Loucy (cell line): ENCODE measurements around the gene ICAM4.

ENCODE experiments used
- H2AFZ ChIP-seq: fragments of 200-600 bp; sonication (generic); 2 replicates; pipeline ENCODE4 v1.6.0; 2016; ENCODE audit warnings: antibody characterized with exemption, mild to moderate bottlenecking, low read length, moderate library complexity
- H3F3A ChIP-seq: fragments of 200-600 bp; 2 replicates; pipeline ENCODE4 v1.6.0; 2016; ENCODE audit warnings: antibody characterized with exemption, low read depth, mild to moderate bottlenecking
- H3K27me3 ChIP-seq: fragments of 200-600 bp; sonication (generic); 2 replicates; pipeline ENCODE4 v1.6.1; 2014; ENCODE audit warnings: low read length, mild to moderate bottlenecking; ENCODE audit not compliant: insufficient read depth, poor library complexity, severe bottlenecking
- H3K36me3 ChIP-seq: fragments of 200-600 bp; sonication (generic); 2 replicates; pipeline ENCODE4 v1.6.1; 2016; ENCODE audit warnings: low read length; ENCODE audit not compliant: insufficient read depth
- H3K4me1 ChIP-seq: fragments of 200-600 bp; sonication (generic); 2 replicates; pipeline ENCODE4 v1.5.1; 2014; ENCODE audit warnings: low read length, mild to moderate bottlenecking; ENCODE audit not compliant: insufficient read depth, poor library complexity, severe bottlenecking
- H3K4me2 ChIP-seq: fragments of 200-600 bp; sonication (generic); 2 replicates; pipeline ENCODE4 v1.6.0; 2014; ENCODE audit warnings: antibody characterized with exemption, low read length, low read depth, mild to moderate bottlenecking; ENCODE audit not compliant: poor library complexity, severe bottlenecking
- H3K4me3 ChIP-seq: fragments of 200-600 bp; sonication (generic); 2 replicates; pipeline ENCODE4 v1.5.1; 2014; ENCODE audit warnings: low read length, mild to moderate bottlenecking, mixed read lengths; ENCODE audit not compliant: poor library complexity, severe bottlenecking
- H3K79me2 ChIP-seq: fragments of 200-600 bp; sonication (generic); 2 replicates; pipeline ENCODE4 v1.6.1; 2014; ENCODE audit warnings: low read length; ENCODE audit not compliant: insufficient read depth
- H3K9ac ChIP-seq: fragments of 200-600 bp; sonication (generic); 2 replicates; pipeline ENCODE4 v1.6.0; 2014; ENCODE audit warnings: mild to moderate bottlenecking, low read depth, low read length, moderate library complexity; ENCODE audit not compliant: poor library complexity, severe bottlenecking
- H3K9me2 ChIP-seq: fragments of 200-600 bp; sonication (generic); replicated peaks from 2 replicates; pipeline ENCODE4 v1.6.1; 2016; ENCODE audit warnings: low read depth, low read length, mixed read lengths
- H3K9me3 ChIP-seq: fragments of 200-600 bp; sonication (generic); 2 replicates; pipeline ENCODE4 v1.6.1; 2014; ENCODE audit warnings: mild to moderate bottlenecking, antibody characterized with exemption, low read length, low read depth; ENCODE audit not compliant: insufficient read depth
- H4K20me1 ChIP-seq: fragments of 200-600 bp; sonication (generic); 2 replicates; pipeline ENCODE4 v1.6.0; 2014; ENCODE audit warnings: antibody characterized with exemption, low read length, mild to moderate bottlenecking; ENCODE audit not compliant: insufficient read depth, poor library complexity, severe bottlenecking
- EZH2phosphoT487 ChIP-seq: fragments of 200-600 bp; IDR thresholded peaks from 2 replicates; pipeline ENCODE4 v1.6.1; 2018; ENCODE audit warnings: antibody characterized with exemption, mild to moderate bottlenecking, moderate library complexity, borderline replicate concordance
- TF ChIP-seq, protein P1 (sequence below): fragments of 200-600 bp; sonication (generic); conservative IDR thresholded peaks from 2 replicates; pipeline ENCODE4 v1.5.1; 2014; ENCODE audit warnings: mild to moderate bottlenecking, antibody characterized with exemption, low read length

Gene ICAM4

DNA sequence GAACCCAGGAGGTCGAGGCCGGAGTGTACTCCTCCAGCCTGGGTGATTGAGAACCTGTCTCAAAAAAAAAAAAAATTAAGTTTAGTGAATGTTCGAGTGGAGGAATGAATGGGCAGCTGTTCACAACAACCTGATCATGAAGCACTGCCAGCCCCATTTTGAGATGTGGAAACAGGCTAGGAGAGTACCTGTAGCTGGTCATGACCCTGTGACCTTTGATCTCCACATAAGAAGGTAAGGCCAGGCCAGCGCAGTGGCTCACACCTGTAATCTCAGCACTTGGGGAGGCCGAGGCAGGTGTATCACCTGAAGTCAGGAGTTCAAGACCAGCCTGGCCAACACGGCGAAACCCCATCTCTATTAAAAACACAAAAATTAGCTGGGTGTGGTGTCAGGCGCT, 39.0 kb downstream of the ICAM4 start:
- no peak overlapping the region for H3K9ac ChIP-seq
- H3K79me2 ChIP-seq = peaks cover 39% of the 10 kb centered on the region
- peaks cover 32% of the 10 kb centered on the region for H4K20me1 ChIP-seq
- H3K4me1 ChIP-seq = peaks cover 5% of the 10 kb centered on the region
- H3K9me3 ChIP-seq = no peaks in the 10 kb centered on the region
- no peaks in the 10 kb centered on the region for H3K9me2 ChIP-seq
- H3K4me2 ChIP-seq = no peak overlapping the region
- H3K4me3 ChIP-seq = no peak overlapping the region
- peaks cover 94% of the 10 kb centered on the region for H3K36me3 ChIP-seq
- no peak overlapping the region for H2AFZ ChIP-seq
- no peaks in the 10 kb centered on the region for H3K27me3 ChIP-seq
- no peaks in the 10 kb centered on the region for H3F3A ChIP-seq
- no peak for TF ChIP-seq EZH2phosphoT487
- TF ChIP-seq, protein P1, sequence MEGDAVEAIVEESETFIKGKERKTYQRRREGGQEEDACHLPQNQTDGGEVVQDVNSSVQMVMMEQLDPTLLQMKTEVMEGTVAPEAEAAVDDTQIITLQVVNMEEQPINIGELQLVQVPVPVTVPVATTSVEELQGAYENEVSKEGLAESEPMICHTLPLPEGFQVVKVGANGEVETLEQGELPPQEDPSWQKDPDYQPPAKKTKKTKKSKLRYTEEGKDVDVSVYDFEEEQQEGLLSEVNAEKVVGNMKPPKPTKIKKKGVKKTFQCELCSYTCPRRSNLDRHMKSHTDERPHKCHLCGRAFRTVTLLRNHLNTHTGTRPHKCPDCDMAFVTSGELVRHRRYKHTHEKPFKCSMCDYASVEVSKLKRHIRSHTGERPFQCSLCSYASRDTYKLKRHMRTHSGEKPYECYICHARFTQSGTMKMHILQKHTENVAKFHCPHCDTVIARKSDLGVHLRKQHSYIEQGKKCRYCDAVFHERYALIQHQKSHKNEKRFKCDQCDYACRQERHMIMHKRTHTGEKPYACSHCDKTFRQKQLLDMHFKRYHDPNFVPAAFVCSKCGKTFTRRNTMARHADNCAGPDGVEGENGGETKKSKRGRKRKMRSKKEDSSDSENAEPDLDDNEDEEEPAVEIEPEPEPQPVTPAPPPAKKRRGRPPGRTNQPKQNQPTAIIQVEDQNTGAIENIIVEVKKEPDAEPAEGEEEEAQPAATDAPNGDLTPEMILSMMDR = no peak

DNA sequence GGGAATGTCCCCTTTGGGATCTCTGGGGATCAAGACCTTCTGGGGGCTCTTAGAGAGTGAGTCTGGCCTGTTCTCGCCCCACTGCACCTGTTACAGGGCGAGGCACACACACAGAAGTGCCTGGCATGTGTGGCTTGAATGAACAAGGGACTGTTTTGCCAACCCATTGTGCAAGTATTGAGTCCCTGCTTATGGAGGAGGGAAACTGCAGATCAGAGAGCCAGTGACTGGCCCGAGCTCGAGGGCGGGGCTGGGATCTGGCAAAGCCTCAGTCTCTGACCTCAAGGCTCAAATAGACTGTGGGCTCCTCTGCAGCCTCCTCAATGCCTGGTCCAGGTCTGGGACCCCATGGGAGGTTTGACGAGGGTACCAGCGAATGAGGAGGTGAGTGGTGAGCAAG, 41.0 kb downstream of the ICAM4 start:
- Histone ChIP-seq H3K36me3 (peaks cover 73% of the 10 kb centered on the region), H3K4me1 (peaks cover 15% of the 10 kb centered on the region), H3K4me2 (no peak overlapping the region), H3K79me2 (peaks cover 58% of the 10 kb centered on the region), H2AFZ (no peak overlapping the region), H3K9me2 (no peaks in the 10 kb centered on the region), H3K9me3 (no peaks in the 10 kb centered on the region), H4K20me1 (peaks cover 46% of the 10 kb centered on the region), H3K9ac (no peak overlapping the region), H3K27me3 (no peaks in the 10 kb centered on the region), H3F3A (no peaks in the 10 kb centered on the region), H3K4me3 (no peak overlapping the region)
- TF ChIP-seq, protein P1 = no peak
- no peak for TF ChIP-seq EZH2phosphoT487

DNA sequence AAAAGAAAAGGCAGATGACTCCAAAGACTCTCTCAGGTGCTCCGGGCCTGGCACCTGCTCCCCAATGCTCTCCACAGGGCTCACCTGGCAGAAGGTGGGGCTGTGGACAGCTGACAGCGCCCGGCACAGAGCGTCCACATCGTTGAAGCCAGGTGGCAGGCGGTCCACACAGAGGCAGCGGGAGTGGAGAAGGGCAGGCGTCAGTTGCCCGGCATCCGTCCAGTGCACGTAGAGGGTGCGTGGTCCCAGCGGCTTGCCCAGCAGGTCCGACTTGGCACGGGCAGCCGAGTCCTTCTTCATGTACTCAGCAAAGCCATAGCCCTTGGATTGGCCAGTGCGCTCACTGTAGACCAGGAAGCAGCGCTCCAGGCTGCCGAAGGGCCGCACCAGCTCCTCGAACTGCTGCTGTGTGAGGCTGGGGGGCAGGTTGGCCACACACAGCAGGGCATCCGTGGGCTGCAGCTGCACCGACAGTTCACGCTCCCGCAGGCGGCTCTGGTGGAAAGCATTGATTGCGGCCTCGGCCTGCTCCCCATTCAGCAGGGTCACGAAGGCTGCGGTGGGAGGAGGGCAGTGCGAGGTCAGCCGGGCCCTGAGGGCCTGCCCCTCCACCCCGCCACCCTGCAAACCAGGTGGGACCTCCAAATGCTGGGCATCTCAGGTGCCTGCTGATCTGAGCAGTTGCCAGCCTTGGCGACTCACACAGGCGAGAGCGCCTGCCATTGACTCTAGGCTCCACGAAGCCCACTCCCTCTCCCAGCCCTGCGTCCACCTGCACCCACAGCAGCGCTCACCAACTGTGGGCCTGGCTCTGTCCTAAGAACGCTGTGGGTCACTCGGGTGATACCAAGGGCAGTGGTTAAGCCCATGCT, 42.0 kb downstream of the ICAM4 start:
- Histone ChIP-seq H4K20me1 (peaks cover 47% of the 10 kb centered on the region), H3K4me3 (no peak overlapping the region), H3K9me2 (no peaks in the 10 kb centered on the region), H3K9ac (no peak overlapping the region), H3K9me3 (no peaks in the 10 kb centered on the region), H2AFZ (no peak overlapping the region), H3K4me1 (peaks cover 15% of the 10 kb centered on the region), H3F3A (0 out of 2 replicates have a peak, but pooled peaks cover 2% of the 10 kb centered on the region), H3K4me2 (no peak overlapping the region), H3K27me3 (no peaks in the 10 kb centered on the region), H3K79me2 (peaks cover 60% of the 10 kb centered on the region), H3K36me3 (peaks cover 64% of the 10 kb centered on the region)
- TF ChIP-seq, protein P1 = no peak
- no peak for TF ChIP-seq EZH2phosphoT487
